ENCODE results near the gene NDUFB3.
"Not testable (repeated sequence)": the region's sequence is repeated elsewhere in the genome, so short reads cannot be mapped to it uniquely, and the experiment has no call there.

NDUFB3 gene

DNA sequence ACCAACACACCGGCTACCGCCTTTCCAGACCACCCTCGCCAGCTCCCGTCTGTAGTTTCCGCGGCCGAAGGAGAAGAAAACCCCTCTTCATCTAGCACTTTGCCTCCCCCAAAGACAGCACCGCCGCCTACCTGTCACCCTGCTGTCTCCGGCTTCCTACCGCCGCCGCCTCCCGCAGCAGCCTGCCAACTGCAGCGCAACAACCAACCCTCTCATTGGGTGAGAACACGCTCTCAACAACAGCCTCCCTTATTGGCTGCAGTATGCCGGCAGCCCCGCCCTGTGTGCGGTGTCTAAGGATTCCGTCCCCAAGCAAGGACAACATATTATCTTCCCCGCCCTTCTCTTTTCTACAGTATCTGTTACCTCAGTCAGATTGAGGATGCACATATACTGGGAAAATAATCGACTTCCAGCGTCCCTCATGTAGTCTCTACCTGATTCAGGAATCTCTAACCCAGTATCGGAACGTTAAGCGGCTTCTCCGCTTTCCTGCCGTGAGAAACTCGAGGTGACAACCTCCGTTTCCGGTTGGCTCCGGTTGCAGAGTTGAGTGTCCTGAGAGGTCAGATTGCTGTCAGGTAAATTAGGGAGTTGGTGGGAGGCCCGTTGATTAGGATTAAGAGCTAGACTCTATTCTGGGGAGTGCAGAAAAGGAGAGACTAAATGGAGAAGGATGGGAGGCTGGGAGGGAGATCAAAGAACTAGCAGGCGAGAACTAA, at the start of gene NDUFB3, which contains the start of gene HYCC2:
Gene NDUFB3, plus strand, starts transcription at position 523 of the 722 bp plus-strand sequence. CDS start 6,882 bp downstream, outside the sequence.
Gene HYCC2, minus strand, starts transcription at position 193 of the 722 bp plus-strand sequence. CDS start 47,662 bp downstream, outside the sequence.
- Mint-ChIP-seq H3K27ac (peak within 1 kb of the TSS; percentile 91), H3K9me3 (no peaks in the 10 kb centered on the region), H3K36me3 (ENCODE audit: low read depth) (peaks cover 11% of the 10 kb centered on the region), H3K4me1 (ENCODE audit: low read depth) (peaks cover 71% of the 10 kb centered on the region), H3K27me3 (no peaks in the 10 kb centered on the region), H3K4me3 (peak within 1 kb of the TSS; percentile 96)

- Mint-ChIP-seq H3K27ac (no peak overlapping the region), H3K9me3 (no peaks in the 10 kb centered on the region)
Measured at GRCh38 chr2:201024518-201024917, 47.3 kb upstream of the NDUFB3 start.

GRCh38 chr2:201034355-201034754, 37.4 kb upstream of the NDUFB3 start:
- not testable (repeated sequence) for H3K4me1 Mint-ChIP-seq (ENCODE audit: low read depth); H3K27me3 Mint-ChIP-seq; H3K9me3 Mint-ChIP-seq; H3K27ac Mint-ChIP-seq; H3K4me3 Mint-ChIP-seq
- peaks cover 37% of the 10 kb centered on the region for H3K36me3 Mint-ChIP-seq (ENCODE audit: low read depth)

More at GRCh38 chr2:201024518-201024917, 47.3 kb upstream of the NDUFB3 start:
- no peaks in the 10 kb centered on the region for H3K27me3 Mint-ChIP-seq
- peaks cover 23% of the 10 kb centered on the region for H3K4me1 Mint-ChIP-seq (ENCODE audit: low read depth)
- peaks cover 43% of the 10 kb centered on the region for H3K36me3 Mint-ChIP-seq (ENCODE audit: low read depth)
- no peak overlapping the region for H3K4me3 Mint-ChIP-seq

DNA sequence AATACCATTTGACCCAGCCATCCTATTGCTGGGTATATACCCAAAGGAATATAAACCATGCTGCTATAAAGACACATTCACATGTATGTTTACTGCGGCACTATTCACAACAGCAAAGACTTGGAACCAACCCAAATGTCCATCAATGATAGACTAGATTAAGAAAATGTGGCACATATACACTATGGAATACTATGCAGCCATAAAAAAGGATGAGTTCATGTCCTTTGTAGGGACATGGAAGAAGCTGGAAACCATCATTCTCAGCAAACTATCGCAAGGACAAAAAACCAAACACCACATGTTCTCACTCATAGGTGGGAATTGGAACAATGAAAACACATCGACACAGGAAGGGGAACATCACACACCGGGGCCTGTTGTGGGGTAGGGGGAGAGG, 33.4 kb upstream of the NDUFB3 start:
- not testable (repeated sequence) for H3K4me3 Mint-ChIP-seq

DNA sequence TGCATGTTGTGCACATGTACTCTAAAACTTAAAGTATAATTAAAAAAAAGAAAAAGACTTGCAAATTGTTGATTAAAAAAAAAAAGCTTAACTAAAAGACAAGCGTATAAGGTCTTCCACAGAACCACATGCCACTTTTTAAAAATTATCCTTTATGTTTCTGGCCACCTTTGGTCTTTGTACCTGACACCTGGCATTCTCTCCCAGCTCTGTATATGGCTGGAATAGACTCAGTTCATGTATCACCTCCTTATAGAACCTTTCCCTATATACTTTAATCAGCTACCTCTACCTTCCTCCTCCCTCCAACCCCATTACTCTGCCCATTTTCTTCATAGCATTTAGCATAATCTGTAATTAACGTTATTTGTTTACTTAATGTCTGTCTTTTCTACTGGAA, 32.9 kb upstream of the NDUFB3 start:
- H3K36me3 Mint-ChIP-seq (ENCODE audit: low read depth) = peaks cover 42% of the 10 kb centered on the region
- H3K27ac Mint-ChIP-seq = no peak overlapping the region
- H3K9me3 Mint-ChIP-seq = peaks cover 7% of the 10 kb centered on the region
- H3K27me3 Mint-ChIP-seq = no peaks in the 10 kb centered on the region
- no peak overlapping the region for H3K4me3 Mint-ChIP-seq
- H3K4me1 Mint-ChIP-seq (ENCODE audit: low read depth) = peaks cover 8% of the 10 kb centered on the region

More for the DNA sequence above, 33.4 kb upstream of the NDUFB3 start:
- not testable (repeated sequence) for H3K4me1 Mint-ChIP-seq (ENCODE audit: low read depth); H3K27me3 Mint-ChIP-seq; H3K9me3 Mint-ChIP-seq; H3K27ac Mint-ChIP-seq
- peaks cover 42% of the 10 kb centered on the region for H3K36me3 Mint-ChIP-seq (ENCODE audit: low read depth)

DNA sequence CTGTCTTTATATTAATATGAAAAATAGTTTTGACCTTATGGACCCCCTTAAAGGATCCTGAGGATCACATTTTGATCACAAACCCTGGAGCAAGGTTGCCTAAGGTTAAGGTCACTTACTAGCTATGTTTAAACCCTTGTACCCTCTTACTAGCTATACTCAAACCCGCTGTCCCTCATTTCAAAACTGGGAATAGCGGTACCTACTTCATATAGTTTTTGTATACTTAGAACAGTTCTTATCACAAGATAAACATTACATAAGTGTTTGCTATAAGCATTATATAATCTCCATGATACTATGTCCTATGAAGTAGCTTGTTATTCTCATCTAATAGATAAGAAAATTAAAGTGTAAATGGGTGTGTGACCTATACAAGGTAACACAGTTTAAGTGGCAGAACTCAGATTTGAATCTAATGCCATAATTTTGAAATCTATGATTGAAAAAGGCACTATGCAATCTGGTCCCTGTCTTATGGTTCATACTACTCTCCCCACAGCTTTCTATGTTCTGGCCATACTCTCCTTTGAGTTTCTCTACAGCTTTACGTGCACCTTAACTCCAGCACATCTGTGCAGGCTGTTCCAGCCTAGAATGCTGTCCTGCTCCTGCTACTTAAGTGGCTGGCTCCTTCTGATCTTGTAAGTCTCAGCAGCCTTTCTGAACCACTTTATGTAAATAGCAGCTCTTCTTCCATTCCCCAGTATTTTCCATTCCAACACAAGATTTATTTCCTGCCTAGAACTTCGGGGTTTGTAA, 30.8 kb upstream of the NDUFB3 start:
- Mint-ChIP-seq H3K36me3 (ENCODE audit: low read depth) (peaks cover 38% of the 10 kb centered on the region), H3K27me3 (no peaks in the 10 kb centered on the region), H3K9me3 (peaks cover 4% of the 10 kb centered on the region), H3K4me1 (ENCODE audit: low read depth) (peaks cover 8% of the 10 kb centered on the region), H3K4me3 (no peak overlapping the region), H3K27ac (no peak overlapping the region)

- H3K9me3 Mint-ChIP-seq; H3K4me3 Mint-ChIP-seq; H3K27me3 Mint-ChIP-seq; H3K4me1 Mint-ChIP-seq (ENCODE audit: low read depth); H3K27ac Mint-ChIP-seq: not testable (repeated sequence)
- peaks cover 41% of the 10 kb centered on the region for H3K36me3 Mint-ChIP-seq (ENCODE audit: low read depth)
Measured at GRCh38 chr2:201042451-201042850, 29.4 kb upstream of the NDUFB3 start.

GRCh38 chr2:201043050-201043449, 28.8 kb upstream of the NDUFB3 start:
- H3K27me3 Mint-ChIP-seq; H3K4me3 Mint-ChIP-seq; H3K4me1 Mint-ChIP-seq (ENCODE audit: low read depth); H3K9me3 Mint-ChIP-seq; H3K27ac Mint-ChIP-seq: not testable (repeated sequence)
- peaks cover 45% of the 10 kb centered on the region for H3K36me3 Mint-ChIP-seq (ENCODE audit: low read depth)

DNA sequence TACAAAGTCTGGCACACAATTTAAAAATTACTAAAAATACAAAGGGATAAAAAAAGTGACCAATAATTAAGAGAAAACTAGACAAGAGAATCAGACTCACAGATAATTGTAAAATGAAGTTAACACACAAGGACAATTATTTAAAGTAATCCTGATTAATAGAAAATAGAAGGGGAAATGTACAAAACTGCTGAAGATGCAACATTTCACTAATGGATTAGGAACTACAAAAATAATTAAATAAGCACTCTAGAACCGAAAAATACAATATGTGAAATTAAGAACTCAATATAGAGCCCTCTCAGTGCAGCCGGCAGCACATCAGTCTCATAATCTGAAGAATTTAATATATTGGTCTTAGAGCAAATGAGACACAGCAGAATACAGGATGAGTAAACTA, 24.9 kb upstream of the NDUFB3 start:
- no peak overlapping the region for H3K4me3 Mint-ChIP-seq
- no peak overlapping the region for H3K27ac Mint-ChIP-seq
- H3K27me3 Mint-ChIP-seq = no peaks in the 10 kb centered on the region
- H3K36me3 Mint-ChIP-seq (ENCODE audit: low read depth) = peaks cover 35% of the 10 kb centered on the region
- peaks cover 6% of the 10 kb centered on the region for H3K9me3 Mint-ChIP-seq
- H3K4me1 Mint-ChIP-seq (ENCODE audit: low read depth) = peaks cover 4% of the 10 kb centered on the region

DNA sequence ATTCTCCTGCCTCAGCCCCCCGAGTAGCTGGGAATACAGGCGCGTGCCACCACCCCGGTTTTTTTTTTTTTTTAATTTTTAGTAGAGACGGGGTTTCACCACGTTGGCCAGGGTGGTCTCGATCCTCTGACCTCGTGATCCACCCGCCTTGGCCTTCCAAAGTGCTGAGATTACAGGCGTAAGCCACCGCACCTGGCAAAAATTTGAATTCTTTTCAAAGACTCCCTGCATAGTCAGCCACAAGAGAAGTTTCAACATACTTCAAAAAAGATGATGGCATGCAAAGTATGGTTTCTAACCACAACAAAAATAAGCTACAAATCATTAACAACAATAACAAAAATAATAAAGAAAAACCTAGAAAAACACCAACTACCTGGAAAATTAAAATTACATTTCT, 22.3 kb upstream of the NDUFB3 start:
- H3K9me3 Mint-ChIP-seq = peaks cover 6% of the 10 kb centered on the region

GRCh38 chr2:201057087-201057521, 14.7 kb upstream of the NDUFB3 start:
- peaks cover 35% of the 10 kb centered on the region for H3K4me1 Mint-ChIP-seq (ENCODE audit: low read depth)
- peaks cover 36% of the 10 kb centered on the region for H3K36me3 Mint-ChIP-seq (ENCODE audit: low read depth)
- H3K27me3 Mint-ChIP-seq = no peaks in the 10 kb centered on the region
- H3K27ac Mint-ChIP-seq = no peak overlapping the region
- H3K9me3 Mint-ChIP-seq = no peaks in the 10 kb centered on the region
- H3K4me3 Mint-ChIP-seq = no peak overlapping the region

More for the DNA sequence above, 22.3 kb upstream of the NDUFB3 start:
- Mint-ChIP-seq H3K4me1 (ENCODE audit: low read depth) (peaks cover 4% of the 10 kb centered on the region), H3K27ac (no peak overlapping the region), H3K4me3 (no peak overlapping the region), H3K27me3 (no peaks in the 10 kb centered on the region), H3K36me3 (ENCODE audit: low read depth) (peaks cover 39% of the 10 kb centered on the region)

GRCh38 chr2:201057715-201058248, 14.0 kb upstream of the NDUFB3 start:
- Mint-ChIP-seq H3K36me3 (ENCODE audit: low read depth) (peaks cover 36% of the 10 kb centered on the region), H3K27me3 (no peaks in the 10 kb centered on the region), H3K4me3 (no peak overlapping the region), H3K9me3 (no peaks in the 10 kb centered on the region), H3K27ac (no peak overlapping the region), H3K4me1 (ENCODE audit: low read depth) (peaks cover 36% of the 10 kb centered on the region)

GRCh38 chr2:201058914-201059313, 12.9 kb upstream of the NDUFB3 start:
- peaks cover 9% of the 10 kb centered on the region for H3K9me3 Mint-ChIP-seq
- peaks cover 4% of the 10 kb centered on the region for H3K27me3 Mint-ChIP-seq
- H3K4me3 Mint-ChIP-seq = no peak overlapping the region
- H3K36me3 Mint-ChIP-seq (ENCODE audit: low read depth) = peaks cover 40% of the 10 kb centered on the region
- peaks cover 48% of the 10 kb centered on the region for H3K4me1 Mint-ChIP-seq (ENCODE audit: low read depth)
- H3K27ac Mint-ChIP-seq = no peak overlapping the region

GRCh38 chr2:201059961-201060755, 11.6 kb upstream of the NDUFB3 start:
- H3K4me1 Mint-ChIP-seq (ENCODE audit: low read depth) = peaks cover 55% of the 10 kb centered on the region
- H3K4me3 Mint-ChIP-seq = no peak overlapping the region
- peaks cover 4% of the 10 kb centered on the region for H3K27me3 Mint-ChIP-seq
- peaks cover 9% of the 10 kb centered on the region for H3K9me3 Mint-ChIP-seq
- H3K27ac Mint-ChIP-seq = no peak overlapping the region
- H3K36me3 Mint-ChIP-seq (ENCODE audit: low read depth) = peaks cover 39% of the 10 kb centered on the region
